NCI-H1436 (cell line): ENCODE measurements around the gene USP4.
"Not testable (repeated sequence)": the region's sequence is repeated elsewhere in the genome, so short reads cannot be mapped to it uniquely, and the experiment has no call there.

Experiments used
- DNase-seq: peaks from one replicate; lab custom pipeline; 2025; lab: John Stamatoyannopoulos, UW

USP4 gene

DNA sequence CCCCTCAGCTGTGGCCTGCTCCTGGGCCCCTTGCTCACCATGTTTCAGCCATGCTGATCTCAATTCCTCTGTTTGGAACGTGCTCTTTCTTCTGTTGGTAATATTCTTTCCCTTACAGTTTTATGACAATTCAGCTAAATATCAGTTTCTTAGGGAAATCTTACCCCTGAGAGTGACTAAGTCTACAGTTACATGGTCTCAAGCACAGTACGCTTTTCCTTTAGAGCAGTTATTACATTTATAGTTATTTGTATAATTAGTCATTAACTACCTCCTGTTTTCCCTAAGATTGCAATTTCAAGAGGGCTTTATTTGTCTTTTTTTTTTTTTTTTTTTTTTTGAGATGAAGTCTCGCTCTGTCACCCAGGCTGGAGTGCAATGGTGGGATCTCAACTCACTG is 86.3 kb downstream of the USP4 start:
- no peak for DNase-seq

DNA sequence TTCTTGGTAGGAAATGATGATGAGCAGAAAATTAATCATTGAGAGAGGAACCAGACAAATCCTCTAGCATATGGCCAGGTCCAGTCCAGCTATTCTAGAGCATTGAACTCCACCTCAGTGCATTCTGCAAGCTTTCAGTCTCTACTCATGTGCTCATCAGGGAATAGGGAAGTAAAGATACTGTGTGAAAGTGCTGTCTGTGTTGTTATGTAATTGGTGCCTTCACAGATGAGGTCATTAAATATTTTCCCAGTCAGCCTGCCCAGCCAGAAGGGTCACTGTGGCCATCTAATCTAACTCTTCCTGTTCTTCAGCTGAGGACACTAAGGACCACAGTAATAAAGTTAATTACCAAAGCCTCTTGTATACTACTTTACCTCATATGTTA is 91.0 kb downstream of the USP4 start:
- no peak for DNase-seq

DNA sequence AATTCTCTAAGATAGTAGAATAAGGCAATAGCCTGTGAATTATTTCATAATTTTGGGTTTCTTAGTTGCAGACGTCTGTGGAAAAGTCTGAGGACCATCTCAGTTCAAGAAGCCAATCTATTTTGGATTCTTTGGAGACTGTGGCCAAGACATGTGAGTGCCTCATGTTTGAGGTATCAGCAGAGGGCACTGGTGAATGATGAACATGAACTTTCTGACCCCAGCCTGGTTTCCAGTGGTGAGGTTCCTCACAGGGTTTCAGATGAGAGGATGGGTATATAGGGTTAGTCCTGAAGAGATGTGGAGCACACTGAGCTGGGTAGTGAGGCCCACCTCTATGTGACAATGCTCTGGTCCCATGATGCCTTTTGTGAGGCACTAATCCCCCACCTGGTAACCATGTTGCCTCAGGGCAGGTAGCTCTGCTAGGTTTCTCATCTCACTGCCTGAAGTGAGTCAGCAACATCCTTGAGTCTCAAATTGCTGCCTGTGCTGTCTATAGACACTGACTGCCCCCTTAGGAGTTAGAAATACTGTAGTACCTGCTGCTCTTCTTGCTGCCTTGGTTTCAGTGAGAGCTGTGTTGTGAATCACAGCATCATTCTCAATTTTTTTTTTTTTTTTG is 95.2 kb downstream of the USP4 start:
- peak; percentile 26 for DNase-seq

DNA sequence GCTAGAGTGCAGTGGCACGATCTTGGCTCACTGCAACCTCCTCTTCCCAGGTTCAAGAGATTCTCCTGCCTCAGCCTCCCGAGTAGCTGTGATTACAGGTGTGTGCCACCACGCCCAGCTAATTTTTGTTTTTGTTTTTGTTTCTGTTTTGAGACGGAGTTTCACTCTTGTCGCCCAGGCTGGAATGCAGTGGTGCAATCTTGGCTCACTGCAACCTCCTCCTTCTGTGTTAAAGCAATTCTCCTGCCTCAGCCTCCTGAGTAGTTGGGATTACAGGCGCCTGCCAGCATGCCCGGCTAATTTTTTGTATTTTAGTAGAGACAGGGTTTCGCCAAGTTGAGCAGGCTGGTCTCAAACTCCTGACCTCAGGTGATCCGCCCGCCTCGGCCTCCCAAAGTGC is 99.8 kb downstream of the USP4 start:
- DNase-seq = not testable (repeated sequence)

DNA sequence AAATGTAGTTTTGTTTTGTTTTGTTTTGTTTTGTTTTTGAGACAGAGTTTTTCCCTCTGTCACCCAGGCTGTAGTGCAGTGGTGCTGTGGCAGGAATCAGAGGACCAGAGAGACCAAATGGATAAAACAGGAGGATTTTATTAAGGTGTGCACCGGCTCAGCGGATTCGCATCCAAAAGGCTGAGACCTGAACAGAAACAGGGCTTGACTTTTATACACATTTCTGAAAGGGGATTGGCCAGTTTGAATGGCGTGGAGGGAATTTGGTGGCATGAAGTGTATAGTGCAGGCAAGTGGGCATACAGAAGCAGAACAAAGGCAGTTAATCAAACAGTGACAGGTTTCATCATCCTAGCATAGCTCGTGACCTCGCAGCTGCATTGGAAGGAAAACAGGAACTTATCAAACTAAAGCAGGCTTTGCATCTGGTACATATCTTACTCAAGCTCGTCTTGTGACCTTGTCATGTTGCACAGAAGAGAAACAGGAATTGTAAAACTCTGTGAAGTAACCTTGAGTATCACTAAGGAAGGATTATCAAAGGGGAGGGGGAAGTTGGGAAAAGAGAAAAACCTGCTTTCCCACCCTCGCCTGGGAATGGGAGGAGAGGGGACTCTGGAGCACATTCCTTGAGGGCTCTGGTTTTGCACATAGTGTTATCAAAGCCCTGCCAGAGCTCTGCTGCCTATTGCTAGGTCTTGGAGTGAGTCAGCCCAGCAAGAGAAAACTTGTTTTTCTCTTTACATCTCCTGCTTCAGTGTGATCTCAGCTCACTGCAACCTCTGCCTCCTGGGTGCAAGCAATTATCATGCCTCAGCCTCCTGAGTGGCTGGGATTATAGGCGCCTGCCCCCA is 101.4 kb downstream of the USP4 start:
- no peak for DNase-seq

DNA sequence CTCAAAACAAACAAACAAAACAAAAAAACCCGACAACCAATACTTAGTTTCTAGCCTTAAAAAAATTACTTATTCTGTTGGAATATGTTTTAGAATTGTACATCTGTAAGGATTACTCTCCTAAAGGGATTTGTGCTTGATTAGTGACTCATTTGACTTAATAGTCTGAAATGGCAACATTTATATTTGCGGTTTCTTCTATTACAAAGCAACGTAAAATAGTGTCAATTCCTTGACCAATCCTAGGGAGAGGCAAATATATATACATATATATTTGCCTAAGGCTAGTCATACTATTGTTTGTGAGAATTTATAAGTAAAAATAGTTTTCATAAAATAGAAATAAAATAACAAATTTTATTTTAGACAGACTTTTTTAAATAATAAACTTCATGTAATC is 102.5 kb downstream of the USP4 start:
- no peak for DNase-seq

DNA sequence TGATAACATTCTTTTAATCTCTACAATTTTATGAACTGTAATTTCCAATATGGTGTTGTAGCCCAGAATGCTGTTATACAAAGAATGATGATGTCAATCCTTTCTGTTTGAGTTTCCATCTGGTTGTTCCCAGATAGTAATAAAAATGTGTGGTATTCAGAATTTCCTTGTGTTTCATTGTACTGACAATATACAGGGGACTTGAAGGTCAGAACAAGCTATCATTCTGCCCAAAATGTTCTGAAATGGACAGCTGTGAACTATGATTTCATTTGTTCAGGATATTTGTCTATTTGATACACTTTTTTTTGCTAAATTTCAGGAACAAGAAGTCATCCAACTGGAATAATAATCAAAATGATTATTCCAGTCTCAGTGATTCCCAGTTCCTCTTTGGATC is 103.6 kb downstream of the USP4 start:
- no peak for DNase-seq

DNA sequence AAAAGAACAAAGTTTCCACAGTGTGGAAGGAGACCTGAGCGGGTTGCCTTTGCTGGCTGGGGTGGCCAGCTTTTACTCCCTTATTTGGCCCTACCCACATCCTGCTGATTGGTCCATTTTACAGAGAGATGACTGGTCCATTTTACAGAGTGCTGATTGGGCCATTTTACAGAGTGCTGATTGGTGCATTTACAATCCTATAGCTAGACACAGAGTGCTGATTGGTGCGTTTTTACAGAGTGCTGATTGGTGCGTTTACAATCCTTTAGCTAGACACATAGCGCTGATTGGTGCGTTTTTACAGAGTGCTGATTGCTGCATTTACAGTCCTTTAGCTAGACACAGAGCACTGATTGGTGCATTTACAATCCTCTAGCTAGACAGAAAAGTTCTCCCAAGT is 111.0 kb downstream of the USP4 start:
- DNase-seq = not testable (repeated sequence)
